Measurements from ENCODE around the gene FNDC3A.
A peak's percentile ranks its signal among the peaks of the same experiment; 100 is the strongest.
"Not testable (repeated sequence)": the region's sequence is repeated elsewhere in the genome, so short reads cannot be mapped to it uniquely, and the experiment has no call there.

Gene FNDC3A

DNA sequence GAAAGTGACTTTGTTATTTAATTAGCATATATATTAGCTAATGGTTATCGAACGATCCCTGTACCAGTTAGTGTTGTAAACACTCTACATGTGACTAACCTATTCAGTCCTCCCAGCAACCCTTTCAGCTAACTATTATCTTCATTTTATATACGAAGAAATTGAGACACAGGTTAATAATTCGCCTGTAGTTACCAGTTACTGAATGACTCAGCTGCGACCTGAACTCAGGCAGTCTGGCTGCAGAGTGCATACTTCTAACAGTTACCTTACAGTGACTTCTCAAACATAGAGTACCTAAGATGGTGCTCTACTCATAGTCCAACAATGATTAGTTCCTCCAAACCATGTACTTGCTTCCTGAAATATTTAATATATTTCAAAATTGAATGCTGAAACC, 117.7 kb downstream of the FNDC3A start:
- no peak for DNase-seq

DNA sequence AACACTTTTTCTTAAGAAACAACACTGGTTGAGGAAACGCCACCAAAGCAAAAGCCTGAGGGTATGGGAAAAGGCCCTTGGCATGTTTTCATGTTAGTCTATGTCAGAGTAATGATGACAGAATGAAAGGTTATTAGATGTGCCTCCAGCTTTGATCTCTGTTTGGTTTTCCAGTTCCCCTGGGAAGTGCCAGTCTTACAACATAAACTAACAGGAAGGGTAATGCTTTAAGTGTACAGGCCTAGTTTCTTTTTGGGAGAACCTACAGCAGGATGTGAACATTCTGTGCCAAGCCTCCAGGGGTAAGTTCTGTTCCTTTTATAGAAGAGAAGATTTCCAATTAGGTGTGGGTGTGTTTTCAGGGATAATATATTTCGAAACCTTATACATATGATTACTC, 121.7 kb downstream of the FNDC3A start:
- DNase-seq = no peak

DNA sequence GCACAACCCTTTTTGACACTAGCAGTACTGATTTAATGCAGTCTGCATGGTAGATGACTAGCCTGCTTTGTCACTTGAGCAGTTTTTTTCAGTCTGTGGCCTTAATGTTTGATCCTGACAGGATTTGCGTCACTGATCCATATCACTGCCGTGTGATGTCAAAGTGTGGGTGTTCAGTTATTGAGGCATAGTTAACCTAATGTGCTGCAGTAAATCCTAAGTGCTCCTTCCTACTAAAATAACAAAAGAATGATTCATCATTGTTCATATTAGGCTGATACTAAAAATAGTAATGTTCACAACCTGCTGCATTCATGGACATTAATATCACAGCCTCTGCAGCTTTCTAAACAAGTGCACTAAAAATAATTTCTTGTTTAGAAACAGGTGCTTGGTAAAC, 122.5 kb downstream of the FNDC3A start:
- DNase-seq = no peak

DNA sequence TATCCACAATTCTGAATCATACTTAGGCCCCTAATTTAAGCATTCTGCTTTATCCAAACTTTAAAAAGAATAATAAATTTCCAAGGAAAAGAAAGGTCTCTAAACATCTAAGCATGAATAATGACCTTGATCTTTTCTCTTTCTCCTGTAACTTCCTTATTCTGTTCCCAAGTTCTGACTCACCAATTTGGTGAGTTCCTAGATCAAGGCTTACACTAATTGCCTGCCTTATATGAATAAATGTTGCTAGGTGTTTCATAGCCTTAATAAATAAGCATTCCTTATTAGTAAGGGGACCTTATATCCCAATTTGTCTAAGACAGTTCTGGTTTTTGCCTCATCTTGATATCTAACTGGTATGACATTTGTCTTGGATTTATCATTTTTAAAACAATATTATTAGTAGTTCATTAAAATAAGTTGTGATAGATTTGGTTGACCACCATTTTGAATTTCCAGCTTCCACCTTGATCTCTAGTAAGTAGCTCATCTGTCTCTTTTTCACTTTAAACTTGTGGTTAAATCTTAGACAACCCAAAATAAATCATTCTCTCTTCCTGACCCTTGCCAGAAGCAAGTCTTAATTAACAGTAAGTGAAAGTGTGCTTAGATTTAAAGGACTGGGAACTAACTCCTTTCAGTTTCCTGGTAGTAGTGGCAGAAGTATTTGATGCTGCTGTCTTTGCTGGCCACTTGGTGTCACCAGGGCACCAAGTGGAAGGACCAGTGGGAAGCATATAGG, 123.2 kb downstream of the FNDC3A start:
- DNase-seq = no peak

DNA sequence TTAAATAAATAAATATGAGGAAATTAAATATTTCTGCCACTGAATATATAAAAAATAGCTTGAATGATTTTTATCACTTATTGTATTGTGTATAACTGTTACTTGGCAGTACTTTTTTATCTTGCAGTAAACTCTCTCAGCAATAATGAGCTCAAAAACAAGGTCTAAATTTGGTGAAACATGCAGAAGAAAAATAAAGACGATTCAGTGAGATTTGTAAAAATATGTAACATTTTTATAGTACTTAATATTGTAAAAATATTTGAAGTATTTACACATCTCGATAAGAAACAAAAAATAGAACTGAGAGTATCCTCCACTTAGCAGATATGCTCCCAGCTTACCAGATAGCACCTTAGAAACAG, 123.8 kb downstream of the FNDC3A start:
- no peak for DNase-seq

DNA sequence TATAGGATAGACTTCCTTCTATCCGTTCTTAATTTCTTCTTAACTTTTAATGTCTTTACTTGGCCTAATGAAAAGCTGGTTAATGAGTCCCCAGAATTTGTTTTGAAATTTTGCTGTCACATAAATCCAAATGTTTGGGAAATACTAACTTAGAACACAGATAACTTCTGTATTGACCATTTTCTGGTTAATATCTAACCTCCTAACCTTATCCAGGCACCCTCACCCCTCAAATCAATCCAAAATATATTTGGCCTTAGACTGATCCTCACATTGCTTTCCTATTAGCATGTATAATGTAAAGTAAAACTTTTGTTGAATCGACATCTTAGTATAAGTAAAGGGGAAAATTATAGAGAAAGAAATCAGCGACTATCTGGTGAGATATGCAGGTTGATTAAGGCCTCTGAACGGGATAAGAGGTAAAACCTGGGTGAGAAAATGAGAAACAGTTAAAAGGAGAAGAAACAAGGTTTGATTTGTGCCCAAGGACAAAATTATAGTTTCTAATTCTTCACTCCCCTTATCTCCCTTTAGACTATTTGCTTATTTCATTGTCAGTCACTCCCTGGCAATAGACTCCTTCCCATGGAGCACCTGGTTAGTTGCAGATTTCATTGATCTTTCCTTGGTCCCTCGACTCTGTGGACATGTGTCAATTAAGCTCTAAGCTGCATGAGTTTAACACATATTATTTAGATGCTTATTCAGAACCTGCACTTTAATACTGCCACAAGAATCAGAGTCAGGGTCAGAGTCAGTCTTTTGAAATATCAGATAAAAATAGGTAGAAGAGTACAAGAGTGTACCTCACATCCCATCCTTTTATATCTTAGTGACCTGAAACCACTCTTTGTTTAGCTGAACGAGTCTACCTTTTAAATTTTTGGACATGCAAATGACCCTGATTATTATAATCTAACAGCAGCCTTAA, 125.2 kb downstream of the FNDC3A start:
- no peak for DNase-seq

DNA sequence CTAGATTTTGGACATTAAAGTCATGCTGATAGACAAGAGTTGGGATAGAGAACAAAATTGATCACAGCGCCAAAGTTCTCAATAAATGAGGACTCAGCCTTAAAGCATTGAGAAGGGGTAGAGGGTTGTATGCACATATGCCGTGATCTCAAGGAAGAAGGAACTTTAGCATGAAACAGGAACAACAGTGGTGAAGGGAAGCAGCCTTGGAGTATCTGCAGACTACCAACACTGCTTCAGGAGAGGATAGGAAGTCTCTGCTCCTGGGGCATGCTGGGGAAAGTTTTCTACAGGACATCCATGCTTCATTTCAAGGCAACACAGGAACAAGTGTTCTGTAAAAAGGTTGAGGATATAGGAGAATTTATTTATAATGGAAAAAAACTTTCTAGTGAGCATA, 132.5 kb downstream of the FNDC3A start:
- no peak for DNase-seq

DNA sequence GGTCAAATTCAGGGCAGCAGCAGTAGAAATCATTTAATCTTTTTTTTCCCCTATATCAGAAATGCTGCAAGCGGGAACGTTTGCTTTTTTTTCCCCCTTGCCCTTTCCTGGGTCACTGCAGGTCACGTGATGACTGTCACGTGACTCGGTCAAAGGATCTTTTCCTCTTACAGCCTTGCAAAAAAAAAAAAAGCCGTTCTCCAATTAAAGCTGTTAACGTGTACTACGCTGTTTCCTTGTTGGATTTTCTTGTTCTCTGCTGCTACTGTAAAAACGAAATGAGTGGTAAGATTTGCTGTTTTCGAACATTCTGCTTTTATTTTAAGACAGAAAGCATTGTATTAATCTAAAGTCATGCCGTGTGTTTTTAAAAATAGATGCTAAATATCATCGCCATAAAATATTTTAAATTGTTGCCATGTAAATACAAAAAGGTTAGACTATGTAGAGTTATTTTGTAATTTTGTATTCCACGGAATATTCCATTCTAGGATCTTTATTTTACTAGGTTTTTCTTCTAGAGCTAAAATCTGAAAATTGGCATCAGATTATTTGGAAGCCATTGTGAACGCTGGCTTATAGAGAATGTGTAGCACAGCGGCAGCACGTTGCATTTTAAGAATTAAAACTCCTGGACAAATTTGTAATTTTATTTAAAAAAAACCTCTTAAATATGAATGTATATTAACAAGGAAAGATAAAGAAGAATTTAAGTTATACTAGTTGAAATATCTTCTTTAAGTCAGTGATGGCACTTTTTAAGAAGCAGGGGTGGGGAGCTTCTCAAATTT, 134.6 kb downstream of the FNDC3A start:
- DNase-seq = peak; percentile 80

DNA sequence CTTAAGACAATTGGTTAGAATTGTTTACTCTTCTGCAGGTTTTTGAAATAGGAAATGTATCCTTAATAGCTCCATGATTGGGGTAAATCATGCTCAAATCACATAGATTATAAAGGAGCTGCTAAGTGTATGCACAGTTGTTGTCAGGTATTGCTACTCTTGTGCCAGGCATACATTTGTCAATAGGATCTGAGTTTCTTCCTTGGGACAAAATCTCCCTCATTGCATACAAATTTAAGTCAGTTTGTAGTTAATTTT, 135.1 kb downstream of the FNDC3A start:
- no peak for DNase-seq

DNA sequence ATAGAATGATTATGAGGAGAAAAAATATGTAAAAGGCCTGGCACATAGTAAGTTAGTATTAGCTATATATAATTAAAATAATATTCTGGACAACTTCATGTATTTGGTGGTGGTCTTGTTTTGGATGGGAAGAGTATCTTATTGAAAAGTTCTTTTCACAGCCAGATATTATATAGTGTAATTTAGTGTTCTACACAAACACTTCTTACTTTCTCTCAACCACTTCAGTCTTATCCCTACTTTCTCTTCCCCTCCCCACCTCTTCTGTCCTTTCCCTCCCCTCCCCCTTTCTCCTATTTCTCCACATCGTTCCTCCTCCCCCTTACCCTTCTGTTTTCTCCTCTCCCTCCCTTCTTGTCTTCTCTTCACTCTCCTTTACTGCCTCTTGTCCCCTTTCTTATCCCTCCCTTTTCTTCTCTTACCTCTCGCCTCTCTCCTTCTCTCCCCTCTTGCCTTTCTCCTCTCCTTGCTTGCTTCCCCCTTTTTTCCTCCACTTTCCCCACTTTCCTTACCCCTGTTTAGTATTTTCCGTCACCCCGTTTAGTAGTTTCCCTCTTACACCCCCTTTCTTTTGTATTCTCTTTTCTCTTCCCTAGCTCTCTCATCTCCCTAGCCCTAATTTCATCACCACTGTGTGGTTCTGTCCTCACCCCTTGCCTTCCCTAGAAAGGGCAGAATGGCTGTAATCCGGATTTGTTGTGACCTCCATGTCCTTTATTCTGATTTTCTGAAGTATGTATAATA, 137.2 kb downstream of the FNDC3A start:
- no peak for DNase-seq

DNA sequence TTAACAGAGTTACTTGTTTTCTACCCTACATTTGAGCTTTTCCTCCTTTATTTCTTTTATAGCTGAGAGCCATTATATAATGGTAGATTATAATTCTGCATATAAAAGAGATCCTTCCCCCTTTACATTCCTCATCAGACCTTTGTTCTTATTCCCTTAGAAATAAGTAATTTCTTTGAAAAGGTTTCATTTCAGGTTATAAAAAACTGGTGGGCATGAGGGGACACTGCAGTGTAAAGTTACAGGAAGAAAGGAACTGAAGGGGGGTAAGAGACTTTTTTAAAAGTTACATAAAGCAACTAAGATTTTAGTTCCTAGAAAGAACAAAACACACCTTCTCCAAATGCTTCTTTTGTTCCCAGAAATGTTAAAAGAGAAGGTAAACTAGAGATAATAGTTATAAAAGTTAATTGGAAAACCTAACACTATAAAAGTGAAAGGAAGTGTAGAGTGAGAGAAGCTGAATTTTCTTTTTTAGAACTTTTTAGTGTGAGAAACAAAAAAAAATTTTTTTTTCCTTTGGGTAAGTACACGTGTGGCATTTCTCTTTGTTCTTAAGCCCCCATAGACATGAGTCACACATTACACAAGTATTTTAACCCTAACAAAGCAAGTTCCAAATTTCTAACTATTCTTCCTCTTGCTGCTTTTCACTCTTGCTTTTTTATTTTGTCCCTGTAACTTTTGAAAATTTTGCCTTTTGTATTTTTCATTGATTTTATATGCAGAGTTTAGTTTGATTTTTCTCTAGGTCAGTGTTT, 138.0 kb downstream of the FNDC3A start:
- no peak for DNase-seq

DNA sequence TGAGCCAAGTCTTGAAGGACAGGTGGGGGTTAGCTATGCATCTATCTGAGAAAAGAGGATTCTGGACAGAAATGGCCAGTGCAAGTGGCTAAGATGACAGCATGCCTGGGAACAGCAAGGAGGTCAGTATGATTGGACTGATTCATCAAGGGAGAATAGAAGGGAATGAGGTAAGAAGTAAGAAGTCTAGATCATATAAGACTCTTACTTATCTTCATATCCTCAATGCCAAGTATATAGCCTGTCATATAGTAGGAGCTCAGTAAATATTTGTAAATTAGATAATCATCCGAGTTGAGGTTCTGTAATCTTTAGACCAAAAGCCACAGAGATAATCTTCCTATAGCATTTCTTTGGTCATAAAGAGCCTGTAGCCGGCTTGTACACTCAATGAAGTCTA, 141.2 kb downstream of the FNDC3A start:
- no peak for DNase-seq

DNA sequence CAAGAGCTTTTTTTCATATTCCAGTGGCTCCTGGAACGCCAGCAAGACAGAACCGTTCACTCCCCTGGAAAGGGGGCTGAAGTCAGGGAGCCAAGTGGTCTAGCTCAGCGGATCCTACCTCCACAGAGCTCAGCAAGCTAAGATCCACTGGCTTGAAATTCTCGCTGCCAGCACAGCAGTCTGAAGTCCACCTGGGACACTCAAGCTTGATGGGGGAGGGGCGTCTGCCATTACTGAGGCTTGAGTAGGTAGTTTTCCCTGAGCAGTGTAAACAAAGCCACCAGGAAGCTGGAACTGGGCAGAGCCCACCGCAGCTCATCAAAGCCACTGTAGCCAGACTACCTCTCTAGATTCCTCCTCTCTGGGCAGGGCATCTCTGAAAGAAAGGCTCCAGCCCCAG, 142.7 kb downstream of the FNDC3A start:
- not testable (repeated sequence) for DNase-seq

DNA sequence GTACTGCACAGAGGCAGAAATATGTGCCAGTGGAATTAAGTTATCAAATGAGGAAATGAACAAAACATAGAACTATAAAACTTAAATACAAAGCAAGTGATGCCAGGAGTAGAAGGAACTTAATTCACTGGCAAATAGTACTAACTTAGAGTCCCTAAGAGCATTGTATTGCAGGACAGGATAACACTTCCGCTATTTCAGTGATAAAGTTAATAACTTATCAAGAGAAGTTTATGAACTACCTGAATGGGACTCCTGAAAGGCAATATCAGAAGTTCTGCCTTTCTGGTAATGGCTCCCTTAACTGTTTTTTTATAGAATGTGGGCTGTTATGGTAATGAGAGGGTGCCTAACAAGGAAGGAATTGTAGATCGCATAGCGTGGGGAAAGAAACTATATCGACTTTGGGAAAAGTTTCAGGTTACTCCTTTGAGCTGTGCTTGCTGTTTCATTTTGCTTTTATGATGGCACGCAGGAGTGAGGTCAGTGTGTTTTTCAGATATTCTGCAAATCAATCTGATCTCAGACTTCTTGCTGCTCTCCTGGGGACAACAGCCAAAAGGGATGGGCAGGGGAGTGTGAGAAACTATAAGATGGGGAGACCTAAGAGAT, 149.1 kb downstream of the FNDC3A start:
- DNase-seq = no peak

DNA sequence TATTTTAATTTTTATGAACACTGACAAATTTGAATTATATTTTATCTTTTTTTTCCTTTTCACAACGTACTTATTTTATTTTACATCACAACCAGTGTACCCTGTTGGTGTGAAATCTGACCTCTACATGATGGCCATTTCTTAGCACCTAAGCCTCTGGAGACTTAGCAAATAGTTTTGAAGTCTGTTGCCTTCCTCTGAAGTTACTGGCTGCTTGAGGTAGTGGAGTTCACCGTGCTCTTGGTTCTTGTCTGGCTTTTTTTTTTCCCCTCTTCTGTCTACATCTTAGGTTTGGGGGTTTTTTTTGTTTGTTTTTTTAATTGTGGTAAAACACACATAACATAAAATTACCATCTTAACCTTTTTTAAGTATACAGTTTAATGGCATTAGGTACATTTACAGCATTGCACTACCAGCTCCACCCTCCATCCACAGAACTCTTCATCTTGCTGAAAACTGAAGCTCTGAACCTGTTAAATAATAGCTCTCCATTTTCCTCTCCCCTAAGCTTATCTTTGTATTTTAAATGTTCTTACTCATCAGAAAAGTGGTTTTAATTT, 150.3 kb downstream of the FNDC3A start:
- DNase-seq = no peak

DNA sequence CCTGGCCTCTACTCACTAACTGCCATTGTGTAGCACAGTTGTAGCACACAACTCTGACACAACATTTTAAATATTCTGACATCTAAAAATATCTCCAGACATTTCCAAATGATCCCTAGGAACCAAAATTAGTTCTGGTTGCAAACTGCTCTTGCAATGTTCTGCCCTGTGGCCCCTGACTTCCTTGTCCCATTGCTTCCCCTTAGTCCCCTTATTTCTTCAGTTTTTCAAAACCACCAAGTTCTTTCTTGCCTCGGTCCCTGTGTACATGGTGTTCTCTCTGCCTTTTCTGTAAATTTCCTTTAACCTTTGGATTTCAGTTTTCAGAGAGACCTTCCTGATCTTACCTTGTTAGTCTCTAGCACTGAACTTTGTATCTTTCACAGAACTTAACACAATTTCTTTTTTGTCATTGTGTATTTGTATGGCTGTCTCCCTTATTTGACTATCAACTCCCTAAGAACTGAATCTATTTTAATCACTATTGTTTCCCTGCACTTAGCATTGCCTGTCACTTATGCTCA, 156.8 kb downstream of the FNDC3A start:
- no peak for DNase-seq

DNA sequence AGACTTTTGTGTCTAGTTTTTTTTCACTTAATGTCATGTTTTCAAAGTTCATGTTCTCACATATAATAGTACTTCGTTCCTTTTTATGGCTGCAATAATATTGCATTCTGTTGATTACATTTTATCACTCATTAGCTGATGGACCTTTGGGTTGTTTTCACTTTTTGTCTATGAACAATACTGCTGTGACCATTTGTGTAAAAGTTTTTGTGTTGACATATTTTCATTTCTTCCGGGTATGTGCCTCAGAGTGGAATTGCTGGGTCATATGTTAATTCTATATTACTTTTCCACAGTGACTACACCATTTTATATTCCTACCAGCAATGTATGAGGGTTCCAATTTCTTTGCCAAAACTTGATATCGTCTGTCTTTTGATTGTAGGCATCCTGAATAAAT, 158.6 kb downstream of the FNDC3A start:
- DNase-seq = no peak

DNA sequence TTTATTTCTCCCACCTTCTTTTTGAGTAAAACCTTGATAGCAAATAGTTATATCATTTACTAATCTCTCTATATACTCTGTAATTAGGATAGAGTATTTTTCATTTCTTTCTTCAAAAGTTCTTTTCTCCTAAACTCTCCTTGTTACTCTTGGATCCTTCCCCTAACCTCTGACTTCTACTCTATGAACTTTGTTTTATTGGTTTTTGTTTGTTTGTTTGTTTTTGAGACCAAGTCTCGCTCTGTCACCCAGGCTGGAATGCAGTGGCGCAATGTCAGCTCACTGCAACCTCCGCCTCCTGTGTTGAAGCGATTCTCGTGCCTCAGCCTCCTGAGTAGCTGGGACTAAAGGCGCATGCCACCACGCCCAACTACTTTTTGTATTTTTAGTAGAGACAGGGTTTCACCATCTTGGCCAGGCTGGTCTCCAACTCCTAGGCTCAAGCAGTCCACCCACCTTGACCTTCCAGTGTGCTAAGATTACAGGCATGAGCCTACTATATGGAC, 161.5 kb downstream of the FNDC3A start:
- DNase-seq = not testable (repeated sequence)

DNA sequence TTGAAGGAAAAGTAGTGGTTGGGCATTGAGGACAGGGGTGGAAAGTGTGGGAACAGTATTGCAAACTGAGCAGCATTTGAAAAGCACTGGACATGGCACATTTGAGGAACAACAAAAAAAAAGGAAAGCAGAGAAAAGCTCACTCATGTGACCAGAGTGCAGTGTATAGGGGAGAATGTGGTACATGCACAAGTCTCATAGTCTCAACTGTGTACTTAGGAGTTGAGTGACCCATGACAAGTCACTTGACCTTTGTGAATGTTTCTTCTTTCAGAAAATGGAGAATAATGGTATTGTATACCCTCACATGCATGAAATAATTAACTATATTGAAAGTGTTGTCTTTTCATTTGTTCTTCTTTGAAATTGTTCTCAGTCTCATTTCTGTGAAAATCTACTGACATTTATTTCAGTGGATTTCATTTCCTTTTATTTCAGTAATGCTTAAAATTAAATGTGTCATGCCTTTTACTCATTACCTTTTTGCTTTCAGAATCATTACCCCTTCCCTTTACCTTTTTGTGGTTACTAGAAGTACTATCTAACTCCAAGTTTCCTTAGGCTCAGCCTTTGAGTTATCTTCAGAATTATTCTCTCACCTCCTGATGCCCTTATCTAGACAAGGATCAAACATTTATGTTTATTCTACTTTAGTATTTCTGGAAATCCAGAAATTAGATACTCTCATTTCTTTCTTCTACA, 165.3 kb downstream of the FNDC3A start:
- DNase-seq = no peak

DNA sequence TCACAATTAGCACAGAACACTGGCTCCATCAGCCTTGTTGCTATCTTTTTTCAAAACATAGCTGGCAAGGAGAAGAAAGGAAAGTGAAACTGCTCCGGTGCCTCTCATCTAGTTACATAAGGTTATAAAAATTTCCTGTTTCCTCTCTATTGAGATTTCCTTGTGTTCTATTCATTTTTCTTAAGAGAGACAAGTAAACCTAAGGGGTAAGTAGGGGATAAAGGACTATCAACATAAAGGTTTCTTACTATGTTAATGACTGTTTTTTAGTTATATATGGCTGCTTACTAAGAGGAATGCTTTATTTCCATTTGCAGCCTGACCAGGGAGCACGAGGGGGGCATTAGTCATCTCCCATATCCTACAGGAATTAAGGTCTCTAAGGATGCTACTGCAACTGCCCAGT, 171.2 kb downstream of the FNDC3A start:
- peak; percentile 58 for DNase-seq

Measured in CD4-positive, alpha-beta T cell treated with Interleukin-21 for 1 hour (primary cell).